ENCODE measurements around the gene GCKR. TPM values are rescaled to one million over a fixed set of nuclear protein-coding genes. Genes with fewer than 3 reads are reported as not detected.

GCKR gene
- total and polyA plus RNA-seq, 10 donors: 0.33 to 6.7 (median 3.3) TPM

DNA sequence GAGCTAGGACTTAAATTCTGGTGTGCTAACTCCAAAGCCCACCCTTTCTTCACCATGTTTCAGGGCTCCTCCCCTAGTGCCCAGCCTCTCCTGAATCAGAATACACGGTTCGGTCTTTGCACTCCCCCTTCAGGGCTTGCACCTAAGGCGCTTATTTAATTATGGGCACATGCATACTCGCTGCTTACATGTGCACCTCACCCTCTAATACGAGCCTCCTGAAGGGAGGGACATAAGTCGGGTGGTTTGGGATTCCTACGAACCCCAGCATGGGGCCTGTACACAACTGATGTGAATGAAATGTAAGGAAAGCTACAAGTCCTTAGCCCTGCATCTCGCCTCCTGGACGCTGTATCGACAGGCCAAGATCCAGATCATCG lies 7.5 kb upstream of the GCKR start:
- TF ChIP-seq, protein P1, sequence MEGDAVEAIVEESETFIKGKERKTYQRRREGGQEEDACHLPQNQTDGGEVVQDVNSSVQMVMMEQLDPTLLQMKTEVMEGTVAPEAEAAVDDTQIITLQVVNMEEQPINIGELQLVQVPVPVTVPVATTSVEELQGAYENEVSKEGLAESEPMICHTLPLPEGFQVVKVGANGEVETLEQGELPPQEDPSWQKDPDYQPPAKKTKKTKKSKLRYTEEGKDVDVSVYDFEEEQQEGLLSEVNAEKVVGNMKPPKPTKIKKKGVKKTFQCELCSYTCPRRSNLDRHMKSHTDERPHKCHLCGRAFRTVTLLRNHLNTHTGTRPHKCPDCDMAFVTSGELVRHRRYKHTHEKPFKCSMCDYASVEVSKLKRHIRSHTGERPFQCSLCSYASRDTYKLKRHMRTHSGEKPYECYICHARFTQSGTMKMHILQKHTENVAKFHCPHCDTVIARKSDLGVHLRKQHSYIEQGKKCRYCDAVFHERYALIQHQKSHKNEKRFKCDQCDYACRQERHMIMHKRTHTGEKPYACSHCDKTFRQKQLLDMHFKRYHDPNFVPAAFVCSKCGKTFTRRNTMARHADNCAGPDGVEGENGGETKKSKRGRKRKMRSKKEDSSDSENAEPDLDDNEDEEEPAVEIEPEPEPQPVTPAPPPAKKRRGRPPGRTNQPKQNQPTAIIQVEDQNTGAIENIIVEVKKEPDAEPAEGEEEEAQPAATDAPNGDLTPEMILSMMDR (IDR thresholded peaks at IDR 0.05 in 8 of 11, conservative IDR thresholded peaks at IDR 0.05 in 3 of 11): no peak
- TF ChIP-seq POLR2A (IDR thresholded peaks at IDR 0.05): no peak
- Histone ChIP-seq H3K27me3 (replicated peaks in 1 of 7) (peaks cover 0 to 10% (median 2%) of the 10 kb centered on the region in 7 donors), H3K4me3 (peak overlapping the region; percentile 54 to 78 (median 63)), H3K9me3 (no peaks in the 10 kb centered on the region), H3K36me3 (peaks cover 0 to 13% (median 2%) of the 10 kb centered on the region in 6 donors), H3K4me1 (peaks cover 6 to 54% (median 33%) of the 10 kb centered on the region in 6 donors), H3K27ac (peak overlapping the region in 7 of 8 donors; percentile 58 to 84 (median 74))
- DNase-seq: no peak
- intact Hi-C loops (cut with DNase I; ENCODE audit: low total_unique reads): no loop called here
- 3 to 6% (median 4%) methylated on average over 11 of the region's 11 CpGs for WGBS, 5 donors

GRCh38 chr2:27489498-27490397 lies 6.9 kb upstream of the GCKR start, which contains the start of gene IFT172:
TSS of gene IFT172 (minus strand) at chr2:27489743. CDS start at chr2:27489653, 90 bp downstream.
- H3K36me3 ChIP-seq: peaks cover 0 to 7% (median 0%) of the 10 kb centered on the region in 6 donors
- intact Hi-C loops (cut with DNase I; ENCODE audit: low total_unique reads): no loop called here
- DNase-seq: peak; percentile 99
- peaks cover 0 to 16% (median 8%) of the 10 kb centered on the region in 7 donors for H3K27me3 ChIP-seq (replicated peaks in 1 of 7)
- H3K4me1 ChIP-seq: peaks cover 10 to 60% (median 37%) of the 10 kb centered on the region in 6 donors
- WGBS, 5 donors: 8 to 11% (median 9%) methylated on average over 40 to 43 of the region's 43 CpGs
- H3K27ac ChIP-seq: peak within 1 kb of the TSS in 7 of 8 donors; percentile 58 to 84 (median 74)
- H3K4me3 ChIP-seq: peak within 1 kb of the TSS; percentile 54 to 78 (median 63)
- peak in 2 of 3 donors; percentile 38 to 54 for TF ChIP-seq POLR2A (IDR thresholded peaks at IDR 0.05)
- peak; percentile 92 to 96 (median 93) for TF ChIP-seq POLR2AphosphoS5 (IDR thresholded peaks at IDR 0.05)
- TF ChIP-seq, protein P1 (IDR thresholded peaks at IDR 0.05 in 8 of 11, conservative IDR thresholded peaks at IDR 0.05 in 3 of 11): peak in 1 of 11 experiments; percentile 32
- H3K9me3 ChIP-seq: no peaks in the 10 kb centered on the region

GRCh38 chr2:27492557-27492956 lies 4.1 kb upstream of the GCKR start:
- H3K27ac ChIP-seq: no peak overlapping the region

More at GRCh38 chr2:27492557-27492956, 4.1 kb upstream of the GCKR start:
- intact Hi-C loops (cut with DNase I; ENCODE audit: low total_unique reads): no loop called here
- Histone ChIP-seq H3K9me3 (no peaks in the 10 kb centered on the region), H3K4me1 (peaks cover 13 to 57% (median 39%) of the 10 kb centered on the region in 6 donors), H3K36me3 (peaks cover 0 to 5% (median 0%) of the 10 kb centered on the region in 6 donors), H3K4me3 (no peak overlapping the region), H3K27me3 (replicated peaks in 1 of 7) (peaks cover 0 to 44% (median 17%) of the 10 kb centered on the region in 7 donors)
- WGBS, 5 donors: 77 to 89% (median 82%) methylated on average over 4 of the region's 4 CpGs
- no peak for TF ChIP-seq POLR2A (IDR thresholded peaks at IDR 0.05)
- TF ChIP-seq POLR2AphosphoS5 (IDR thresholded peaks at IDR 0.05): no peak
- TF ChIP-seq, protein P1 (IDR thresholded peaks at IDR 0.05 in 8 of 11, conservative IDR thresholded peaks at IDR 0.05 in 3 of 11): no peak
- no peak for DNase-seq
